HL-60 (cell line): ENCODE measurements around the gene KBTBD8.

Experiments
- DNase-seq, 2 experiments: peaks; one replicate each; pipeline ENCODE4 v3.0.0-alpha.2; 2010 to 2020; ENCODE audit warnings: low read depth in 1 of 2, low spot score in 1 of 2
- H3K27ac ChIP-seq: fragments of 250-450 bp; sonication (Bioruptor Pico); replicated peaks from 2 replicates; pipeline ENCODE4 v1.5.1; 2020; ENCODE audit warnings: mild to moderate bottlenecking, moderate library complexity
- H3K27me3 ChIP-seq: fragments of 250-450 bp; sonication (Bioruptor Pico); 2 replicates; pipeline ENCODE4 v1.5.1; 2021; ENCODE audit warnings: mild to moderate bottlenecking, moderate library complexity; ENCODE audit not compliant: insufficient read depth, poor library complexity, severe bottlenecking
- H3K4me3 ChIP-seq: replicated peaks from 2 replicates; pipeline ENCODE4 v1.5.1; 2011; ENCODE audit warnings: mild to moderate bottlenecking, control low read depth, low read length; ENCODE audit not compliant: insufficient read depth
- CTCF ChIP-seq: IDR thresholded peaks from one replicate; pipeline ENCODE4 v1.5.1; 2011; ENCODE audit warnings: low read length, control low read depth, inconsistent platforms; ENCODE audit not compliant: insufficient read depth
- GABPA ChIP-seq: IDR thresholded peaks from 2 replicates; pipeline ENCODE4 v1.6.1; 2012; ENCODE audit warnings: low read depth
- POLR2AphosphoS5 ChIP-seq: IDR thresholded peaks from 2 replicates; pipeline ENCODE4 v1.6.1; 2012; ENCODE audit warnings: low read depth
- REST ChIP-seq: IDR thresholded peaks from 2 replicates; pipeline ENCODE4 v1.6.1; 2012; ENCODE audit warnings: low read depth; ENCODE audit not compliant: insufficient replicate concordance
- SPI1 ChIP-seq: IDR thresholded peaks from 2 replicates; pipeline ENCODE4 v1.6.1; 2012; ENCODE audit warnings: low read depth, mild to moderate bottlenecking, borderline replicate concordance

KBTBD8 gene

DNA sequence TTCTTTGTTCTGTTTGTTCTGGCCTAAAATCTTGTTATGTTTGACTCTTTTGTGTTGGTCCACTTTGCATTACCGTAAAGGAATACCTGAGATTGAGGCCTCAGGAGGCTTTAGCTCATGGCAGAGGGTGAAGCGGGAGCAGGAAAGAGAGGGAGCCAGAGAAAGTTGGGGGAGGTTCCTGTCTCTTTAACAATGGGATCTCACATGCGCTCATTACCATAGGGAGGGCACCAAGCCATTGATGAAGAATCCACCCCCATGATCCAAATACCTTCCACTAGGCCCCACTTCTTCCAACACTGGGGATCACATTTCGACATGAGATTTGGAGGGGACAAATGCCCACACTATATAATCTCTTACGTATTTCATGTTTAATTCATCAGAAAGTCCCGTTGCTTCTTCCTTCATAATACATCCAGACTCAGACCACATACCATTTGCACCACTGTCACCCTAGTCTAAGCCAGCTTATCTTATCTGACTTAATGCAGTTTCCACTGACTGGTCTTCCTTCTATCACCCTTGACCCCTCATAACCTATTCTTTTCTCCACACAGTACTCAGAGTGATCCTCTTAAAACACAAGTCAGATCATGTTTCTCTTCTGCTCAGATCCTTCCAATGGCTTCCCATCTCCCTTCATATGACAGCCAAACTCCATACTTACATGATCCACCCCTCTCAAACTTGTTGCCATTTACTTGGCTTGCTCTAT lies 13.5 kb downstream of the KBTBD8 start:
- Histone ChIP-seq H3K27ac (no peak overlapping the region), H3K27me3 (no peaks in the 10 kb centered on the region), H3K4me3 (no peak overlapping the region)
- TF ChIP-seq POLR2AphosphoS5, result no peak
- no peak for TF ChIP-seq SPI1
- no peak for TF ChIP-seq CTCF
- no peak for TF ChIP-seq GABPA
- TF ChIP-seq REST, result no peak
- no peak for DNase-seq

GRCh38 chr3:67012564-67012963 lies 14.5 kb downstream of the KBTBD8 start:
- no peak overlapping the region for H3K27ac ChIP-seq
- H3K27me3 ChIP-seq, result no peaks in the 10 kb centered on the region
- DNase-seq, result no peak
- TF ChIP-seq SPI1 (no peak), REST (no peak), GABPA (no peak), POLR2AphosphoS5 (no peak), CTCF (no peak)
- H3K4me3 ChIP-seq, result no peak overlapping the region

DNA sequence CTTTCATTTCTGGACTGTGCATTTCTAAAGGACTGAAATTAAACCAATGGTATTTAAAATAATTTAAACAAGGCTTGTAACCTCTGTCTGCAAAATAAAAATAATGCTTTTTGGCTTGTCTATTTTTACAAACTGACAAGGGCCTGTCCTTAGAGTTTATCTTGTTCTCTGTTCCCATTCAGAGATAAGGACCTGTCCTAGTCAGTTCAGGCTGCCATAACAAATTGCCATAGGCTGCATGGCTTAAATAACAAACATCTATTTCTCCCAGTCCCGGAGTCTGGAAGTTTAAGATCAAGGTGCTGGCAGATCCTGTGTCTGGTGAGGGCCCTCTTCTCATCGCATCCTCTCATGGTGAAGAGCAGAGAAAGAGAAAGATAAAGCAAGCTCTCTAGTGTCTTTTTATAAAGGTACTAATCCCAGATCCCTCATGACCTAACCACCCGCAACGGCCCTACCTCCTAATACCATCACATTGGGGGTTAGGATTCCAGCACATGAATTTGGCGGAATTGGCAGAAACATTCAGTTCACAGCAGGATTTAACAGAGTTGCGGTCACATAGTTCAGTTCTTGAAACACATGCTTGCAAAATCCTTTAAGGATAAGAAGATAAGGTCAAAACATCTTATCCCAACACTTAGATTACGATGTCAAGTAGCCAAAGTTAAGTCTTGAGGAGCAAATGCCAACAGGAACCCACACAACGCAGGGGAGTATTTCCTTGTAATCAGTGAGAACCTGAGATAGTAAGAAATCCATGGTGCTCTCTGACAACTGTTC lies 17.8 kb downstream of the KBTBD8 start:
- TF ChIP-seq REST, result no peak
- TF ChIP-seq GABPA, result no peak
- TF ChIP-seq POLR2AphosphoS5, result no peak
- TF ChIP-seq CTCF, result no peak
- TF ChIP-seq SPI1, result no peak
- no peak for DNase-seq
- Histone ChIP-seq H3K4me3 (no peak overlapping the region), H3K27ac (no peak overlapping the region), H3K27me3 (peaks cover 2% of the 10 kb centered on the region)
